HepG2 (cell line): ENCODE results near the gene TMEM141. TPM values are rescaled to one million over a fixed set of nuclear protein-coding genes. Genes with fewer than 3 reads are reported as not detected.
A peak's percentile ranks its signal among the peaks of the same experiment; 100 is the strongest.

Experiments used
- POLR2G ChIP-seq: fragments of 200-400 bp; formaldehyde crosslinking; IDR thresholded peaks from 2 replicates; pipeline ENCODE4 v1.6.1; 2018; ENCODE audit warnings: mild to moderate bottlenecking, low read depth, low read length, moderate library complexity
- PPARG ChIP-seq: conservative IDR thresholded peaks from 2 replicates; pipeline ENCODE4 v1.6.1; 2016; ENCODE audit warnings: missing biosample characterization, missing genetic modification reagents
- RFX3 ChIP-seq: IDR thresholded peaks from 2 replicates; pipeline ENCODE4 v1.6.1; 2016; ENCODE audit warnings: missing biosample characterization, missing genetic modification reagents
- SALL1 ChIP-seq: sonication (generic); formaldehyde crosslinking; IDR thresholded peaks from 2 replicates; pipeline ENCODE4 v1.8.0; 2022; ENCODE audit warnings: mild to moderate bottlenecking, missing genetic modification reagents
- ZMAT3 ChIP-seq: sonication (generic); formaldehyde crosslinking; conservative IDR thresholded peaks from 2 replicates; pipeline ENCODE4 v1.7.0; 2021; ENCODE audit warnings: missing genetic modification reagents
- ZNF317 ChIP-seq: sonication (generic); formaldehyde crosslinking; IDR thresholded peaks from 2 replicates; pipeline ENCODE4 v1.5.0; 2020; ENCODE audit warnings: mild to moderate bottlenecking, missing genetic modification reagents
- ZNF354B ChIP-seq: sonication (generic); formaldehyde crosslinking; IDR thresholded peaks from 2 replicates; pipeline ENCODE4 v1.8.0; 2022; ENCODE audit warnings: mild to moderate bottlenecking, missing genetic modification reagents
- ZNF562 ChIP-seq: sonication (generic); formaldehyde crosslinking; IDR thresholded peaks from 2 replicates; pipeline ENCODE4 v1.8.0; 2022; ENCODE audit warnings: missing genetic modification reagents, borderline replicate concordance
- ZNF589 ChIP-seq: sonication (generic); formaldehyde crosslinking; conservative IDR thresholded peaks from 2 replicates; pipeline ENCODE4 v1.8.0; 2022; ENCODE audit warnings: mild to moderate bottlenecking, moderate library complexity, missing genetic modification reagents
- ZNF670 ChIP-seq: sonication (generic); formaldehyde crosslinking; IDR thresholded peaks from 2 replicates; pipeline ENCODE4 v1.8.0; 2022; ENCODE audit warnings: mild to moderate bottlenecking, missing genetic modification reagents, borderline replicate concordance
- ZNF782 ChIP-seq: sonication (generic); formaldehyde crosslinking; IDR thresholded peaks from 2 replicates; pipeline ENCODE4 v1.4.0; 2020; ENCODE audit warnings: missing genetic modification reagents, mild to moderate bottlenecking, borderline replicate concordance
- polyA plus RNA-seq, 8 experiments: library from polyadenylated mRNA; depleted of rRNA in 3 of 8; stranded (reverse) in 7 of 8; unstranded in 1 of 8; fragments of >200 nt; fragmentation: Illumina TruSeq in 4 of 8; extraction: Trizol in 4 of 8; gene quantifications; 2 replicates each; pipeline versions ENCODE4 v1.2.1 to v1.2.3, GENCODE V29; 2011 to 2016; ENCODE audit warnings: low read depth in 4 of 8, missing spikeins in 1 of 8, mixed read lengths in 1 of 8; ENCODE audit not compliant: insufficient read depth in 1 of 8
- total RNA-seq, 5 experiments: library from RNA; depleted of rRNA; stranded (reverse); fragments of >200 nt; fragmentation: Illumina TruSeq; extraction: Trizol; gene quantifications; 2 replicates each; pipeline ENCODE4 v1.2.3, GENCODE V29; 2016; ENCODE audit warnings: low read depth in 1 of 5
- TF ChIP-seq, protein P1 (sequence below): sonication (generic); formaldehyde crosslinking; IDR thresholded peaks from 2 replicates; pipeline ENCODE4 v1.4.0; 2020; ENCODE audit warnings: missing genetic modification reagents
- TF ChIP-seq, protein P2 (sequence below): IDR thresholded peaks from 2 replicates; pipeline ENCODE4 v1.6.1; 2016; ENCODE audit warnings: missing biosample characterization, missing genetic modification reagents, low read depth
- TF ChIP-seq, protein P3 (sequence below): IDR thresholded peaks from 2 replicates; pipeline ENCODE4 v1.6.1; 2016; ENCODE audit warnings: missing compliant biosample characterization, missing genetic modification reagents, borderline replicate concordance
- TF ChIP-seq, protein P4 (sequence below): sonication (generic); formaldehyde crosslinking; IDR thresholded peaks from 2 replicates; pipeline ENCODE4 v1.4.0; 2020; ENCODE audit warnings: mild to moderate bottlenecking, missing genetic modification reagents
- TF ChIP-seq, protein P5 (sequence below): sonication (generic); formaldehyde crosslinking; IDR thresholded peaks from 2 replicates; pipeline ENCODE4 v1.8.0; 2022; ENCODE audit warnings: mild to moderate bottlenecking, missing genetic modification reagents
- TF ChIP-seq, protein P6 (sequence below): IDR thresholded peaks from 2 replicates; pipeline ENCODE4 v1.6.1; 2018; ENCODE audit warnings: missing genetic modification reagents

TMEM141 gene
- total and polyA plus RNA-seq, 2 of the 13 experiments (the other 11 are each of a cell fraction or from before 2014, with no cell fraction given) = 81.0 to 202 TPM

DNA sequence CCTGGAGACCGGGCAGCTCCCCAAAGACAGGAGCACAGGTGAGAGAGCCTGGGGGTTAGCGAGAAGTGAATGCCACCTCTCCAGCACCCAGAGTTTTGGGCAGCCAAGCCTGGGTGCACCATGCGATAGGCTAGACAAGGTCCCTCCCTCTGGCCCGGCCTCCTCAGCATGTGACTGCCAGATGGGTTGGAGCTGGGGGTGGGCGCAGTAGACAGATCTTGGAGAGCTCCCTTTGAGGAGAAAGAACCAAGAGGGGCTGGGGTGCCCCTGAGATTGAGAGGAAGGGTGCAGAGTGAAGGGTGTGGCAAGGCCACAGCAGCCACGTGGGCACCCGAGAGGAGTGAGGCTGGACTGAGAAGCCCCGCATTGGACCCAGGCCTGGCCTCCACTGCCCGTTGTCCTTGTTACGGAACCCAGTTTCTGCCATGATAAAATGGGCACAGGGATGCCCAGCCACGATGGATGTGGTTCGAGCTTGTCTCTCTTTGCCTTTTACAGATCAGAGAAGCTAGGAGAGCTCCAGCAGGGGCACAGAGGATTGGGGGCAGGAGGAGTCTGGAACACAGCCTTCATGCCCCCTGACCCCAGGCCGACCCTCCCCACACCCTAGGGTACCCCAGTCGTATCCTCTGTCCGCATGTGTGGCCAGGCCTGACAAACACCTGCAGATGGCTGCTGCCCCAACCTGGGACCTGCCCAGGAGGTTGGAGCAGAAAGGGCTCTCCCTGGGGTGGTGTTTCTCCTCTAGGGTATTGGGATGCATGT lies 1.4 kb downstream of the TMEM141 start (continued):
- 0 out of 2 replicates have a peak, but pooled peaks have one; percentile 52 for TF ChIP-seq ZMAT3 (CRISPR knock-in tag)
- TF ChIP-seq, protein P1, sequence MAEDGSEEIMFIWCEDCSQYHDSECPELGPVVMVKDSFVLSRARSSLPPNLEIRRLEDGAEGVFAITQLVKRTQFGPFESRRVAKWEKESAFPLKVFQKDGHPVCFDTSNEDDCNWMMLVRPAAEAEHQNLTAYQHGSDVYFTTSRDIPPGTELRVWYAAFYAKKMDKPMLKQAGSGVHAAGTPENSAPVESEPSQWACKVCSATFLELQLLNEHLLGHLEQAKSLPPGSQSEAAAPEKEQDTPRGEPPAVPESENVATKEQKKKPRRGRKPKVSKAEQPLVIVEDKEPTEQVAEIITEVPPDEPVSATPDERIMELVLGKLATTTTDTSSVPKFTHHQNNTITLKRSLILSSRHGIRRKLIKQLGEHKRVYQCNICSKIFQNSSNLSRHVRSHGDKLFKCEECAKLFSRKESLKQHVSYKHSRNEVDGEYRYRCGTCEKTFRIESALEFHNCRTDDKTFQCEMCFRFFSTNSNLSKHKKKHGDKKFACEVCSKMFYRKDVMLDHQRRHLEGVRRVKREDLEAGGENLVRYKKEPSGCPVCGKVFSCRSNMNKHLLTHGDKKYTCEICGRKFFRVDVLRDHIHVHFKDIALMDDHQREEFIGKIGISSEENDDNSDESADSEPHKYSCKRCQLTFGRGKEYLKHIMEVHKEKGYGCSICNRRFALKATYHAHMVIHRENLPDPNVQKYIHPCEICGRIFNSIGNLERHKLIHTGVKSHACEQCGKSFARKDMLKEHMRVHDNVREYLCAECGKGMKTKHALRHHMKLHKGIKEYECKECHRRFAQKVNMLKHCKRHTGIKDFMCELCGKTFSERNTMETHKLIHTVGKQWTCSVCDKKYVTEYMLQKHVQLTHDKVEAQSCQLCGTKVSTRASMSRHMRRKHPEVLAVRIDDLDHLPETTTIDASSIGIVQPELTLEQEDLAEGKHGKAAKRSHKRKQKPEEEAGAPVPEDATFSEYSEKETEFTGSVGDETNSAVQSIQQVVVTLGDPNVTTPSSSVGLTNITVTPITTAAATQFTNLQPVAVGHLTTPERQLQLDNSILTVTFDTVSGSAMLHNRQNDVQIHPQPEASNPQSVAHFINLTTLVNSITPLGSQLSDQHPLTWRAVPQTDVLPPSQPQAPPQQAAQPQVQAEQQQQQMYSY (CRISPR knock-in tag) = no peak
- TF ChIP-seq, protein P2, sequence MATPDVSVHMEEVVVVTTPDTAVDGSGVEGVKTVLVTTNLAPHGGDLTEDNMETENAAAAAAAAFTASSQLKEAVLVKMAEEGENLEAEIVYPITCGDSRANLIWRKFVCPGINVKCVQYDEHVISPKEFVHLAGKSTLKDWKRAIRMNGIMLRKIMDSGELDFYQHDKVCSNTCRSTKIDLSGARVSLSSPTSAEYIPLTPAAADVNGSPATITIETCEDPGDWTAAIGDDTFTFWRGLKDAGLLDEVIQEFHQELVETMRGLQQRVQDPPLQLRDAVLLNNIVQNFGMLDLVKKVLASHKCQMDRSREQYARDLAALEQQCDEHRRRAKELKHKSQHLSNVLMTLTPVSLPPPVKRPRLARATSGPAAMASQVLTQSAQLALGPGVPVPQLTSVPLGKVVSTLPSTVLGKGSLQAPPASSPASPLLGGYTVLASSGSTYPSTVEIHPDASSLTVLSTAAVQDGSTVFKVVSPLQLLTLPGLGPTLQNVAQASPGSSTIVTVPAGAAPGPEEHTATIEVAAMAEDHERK (CRISPR knock-in tag) = no peak
- TF ChIP-seq ZNF354B (CRISPR knock-in tag) = no peak
- TF ChIP-seq ZNF589 (CRISPR knock-in tag) = no peak; the same call in 1 of the 2 replicates
- TF ChIP-seq, protein P3, sequence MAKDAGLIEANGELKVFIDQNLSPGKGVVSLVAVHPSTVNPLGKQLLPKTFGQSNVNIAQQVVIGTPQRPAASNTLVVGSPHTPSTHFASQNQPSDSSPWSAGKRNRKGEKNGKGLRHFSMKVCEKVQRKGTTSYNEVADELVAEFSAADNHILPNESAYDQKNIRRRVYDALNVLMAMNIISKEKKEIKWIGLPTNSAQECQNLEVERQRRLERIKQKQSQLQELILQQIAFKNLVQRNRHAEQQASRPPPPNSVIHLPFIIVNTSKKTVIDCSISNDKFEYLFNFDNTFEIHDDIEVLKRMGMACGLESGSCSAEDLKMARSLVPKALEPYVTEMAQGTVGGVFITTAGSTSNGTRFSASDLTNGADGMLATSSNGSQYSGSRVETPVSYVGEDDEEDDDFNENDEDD = peak; percentile 18; the same call in 1 of the 2 replicates
- TF ChIP-seq RFX3 = no peak
- TF ChIP-seq PPARG = no peak
- TF ChIP-seq, protein P4, sequence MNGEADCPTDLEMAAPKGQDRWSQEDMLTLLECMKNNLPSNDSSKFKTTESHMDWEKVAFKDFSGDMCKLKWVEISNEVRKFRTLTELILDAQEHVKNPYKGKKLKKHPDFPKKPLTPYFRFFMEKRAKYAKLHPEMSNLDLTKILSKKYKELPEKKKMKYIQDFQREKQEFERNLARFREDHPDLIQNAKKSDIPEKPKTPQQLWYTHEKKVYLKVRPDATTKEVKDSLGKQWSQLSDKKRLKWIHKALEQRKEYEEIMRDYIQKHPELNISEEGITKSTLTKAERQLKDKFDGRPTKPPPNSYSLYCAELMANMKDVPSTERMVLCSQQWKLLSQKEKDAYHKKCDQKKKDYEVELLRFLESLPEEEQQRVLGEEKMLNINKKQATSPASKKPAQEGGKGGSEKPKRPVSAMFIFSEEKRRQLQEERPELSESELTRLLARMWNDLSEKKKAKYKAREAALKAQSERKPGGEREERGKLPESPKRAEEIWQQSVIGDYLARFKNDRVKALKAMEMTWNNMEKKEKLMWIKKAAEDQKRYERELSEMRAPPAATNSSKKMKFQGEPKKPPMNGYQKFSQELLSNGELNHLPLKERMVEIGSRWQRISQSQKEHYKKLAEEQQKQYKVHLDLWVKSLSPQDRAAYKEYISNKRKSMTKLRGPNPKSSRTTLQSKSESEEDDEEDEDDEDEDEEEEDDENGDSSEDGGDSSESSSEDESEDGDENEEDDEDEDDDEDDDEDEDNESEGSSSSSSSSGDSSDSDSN = no peak
- no peak for TF ChIP-seq ZNF782 (CRISPR knock-in tag)
- TF ChIP-seq ZNF562 (CRISPR knock-in tag) = no peak
- TF ChIP-seq, protein P5, sequence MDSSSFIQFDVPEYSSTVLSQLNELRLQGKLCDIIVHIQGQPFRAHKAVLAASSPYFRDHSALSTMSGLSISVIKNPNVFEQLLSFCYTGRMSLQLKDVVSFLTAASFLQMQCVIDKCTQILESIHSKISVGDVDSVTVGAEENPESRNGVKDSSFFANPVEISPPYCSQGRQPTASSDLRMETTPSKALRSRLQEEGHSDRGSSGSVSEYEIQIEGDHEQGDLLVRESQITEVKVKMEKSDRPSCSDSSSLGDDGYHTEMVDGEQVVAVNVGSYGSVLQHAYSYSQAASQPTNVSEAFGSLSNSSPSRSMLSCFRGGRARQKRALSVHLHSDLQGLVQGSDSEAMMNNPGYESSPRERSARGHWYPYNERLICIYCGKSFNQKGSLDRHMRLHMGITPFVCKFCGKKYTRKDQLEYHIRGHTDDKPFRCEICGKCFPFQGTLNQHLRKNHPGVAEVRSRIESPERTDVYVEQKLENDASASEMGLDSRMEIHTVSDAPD (CRISPR knock-in tag) = 0 out of 2 replicates have a peak, but pooled peaks have one; percentile 28
- TF ChIP-seq SALL1 (CRISPR knock-in tag) = peak; percentile 34; the same call in 1 of the 2 replicates
- TF ChIP-seq ZNF317 (CRISPR knock-in tag) = 0 out of 2 replicates have a peak, but pooled peaks have one; percentile 22
- peak; percentile 50; the same call in 1 of the 2 replicates for TF ChIP-seq POLR2G
- TF ChIP-seq, protein P6, sequence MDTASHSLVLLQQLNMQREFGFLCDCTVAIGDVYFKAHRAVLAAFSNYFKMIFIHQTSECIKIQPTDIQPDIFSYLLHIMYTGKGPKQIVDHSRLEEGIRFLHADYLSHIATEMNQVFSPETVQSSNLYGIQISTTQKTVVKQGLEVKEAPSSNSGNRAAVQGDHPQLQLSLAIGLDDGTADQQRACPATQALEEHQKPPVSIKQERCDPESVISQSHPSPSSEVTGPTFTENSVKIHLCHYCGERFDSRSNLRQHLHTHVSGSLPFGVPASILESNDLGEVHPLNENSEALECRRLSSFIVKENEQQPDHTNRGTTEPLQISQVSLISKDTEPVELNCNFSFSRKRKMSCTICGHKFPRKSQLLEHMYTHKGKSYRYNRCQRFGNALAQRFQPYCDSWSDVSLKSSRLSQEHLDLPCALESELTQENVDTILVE = no peak
- 0 out of 2 replicates have a peak, but pooled peaks have one; percentile 34 for TF ChIP-seq ZNF670
